ENCODE results near the gene PHACTR3. TPM values are rescaled to one million over a fixed set of nuclear protein-coding genes. Genes with fewer than 3 reads are reported as not detected.

Gene PHACTR3
- total and polyA plus RNA-seq, 2 of the 8 experiments (the other 6 are each of a cell fraction or from before 2014, with no cell fraction given) = 0.05 to 0.13 TPM

DNA sequence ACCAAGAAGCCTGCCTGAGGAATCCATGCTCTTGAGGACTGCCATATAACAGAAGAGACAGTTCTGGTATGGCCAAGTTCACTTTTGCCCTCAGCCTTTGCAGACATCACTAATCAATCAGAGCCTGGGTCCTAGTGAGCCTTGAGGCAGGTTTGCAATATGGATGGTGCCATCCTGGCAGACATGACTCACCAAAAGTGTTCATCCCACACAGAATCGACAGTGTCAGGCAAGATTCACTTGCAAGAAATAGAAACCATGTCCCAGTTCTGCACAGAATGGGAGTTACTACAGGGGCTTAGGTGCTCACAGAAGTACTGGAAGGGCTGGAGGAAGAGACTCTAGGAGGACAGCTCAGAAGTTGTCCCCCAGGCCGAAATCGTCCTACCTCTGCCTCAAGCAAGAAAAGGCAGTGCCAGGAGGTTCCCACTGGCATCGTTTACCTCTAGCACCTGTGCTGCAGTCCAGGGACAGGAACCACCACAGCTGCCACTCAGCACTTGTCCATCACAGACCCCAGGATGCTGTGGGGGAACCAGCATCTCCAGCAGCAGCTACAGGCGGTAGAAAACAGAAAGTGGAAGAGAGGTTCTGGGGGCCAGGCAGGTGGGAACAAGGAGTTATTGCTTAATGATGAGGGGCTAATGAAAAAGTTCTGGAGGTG lies 42.6 kb upstream of the PHACTR3 start (continued):
- TF ChIP-seq, protein P1, sequence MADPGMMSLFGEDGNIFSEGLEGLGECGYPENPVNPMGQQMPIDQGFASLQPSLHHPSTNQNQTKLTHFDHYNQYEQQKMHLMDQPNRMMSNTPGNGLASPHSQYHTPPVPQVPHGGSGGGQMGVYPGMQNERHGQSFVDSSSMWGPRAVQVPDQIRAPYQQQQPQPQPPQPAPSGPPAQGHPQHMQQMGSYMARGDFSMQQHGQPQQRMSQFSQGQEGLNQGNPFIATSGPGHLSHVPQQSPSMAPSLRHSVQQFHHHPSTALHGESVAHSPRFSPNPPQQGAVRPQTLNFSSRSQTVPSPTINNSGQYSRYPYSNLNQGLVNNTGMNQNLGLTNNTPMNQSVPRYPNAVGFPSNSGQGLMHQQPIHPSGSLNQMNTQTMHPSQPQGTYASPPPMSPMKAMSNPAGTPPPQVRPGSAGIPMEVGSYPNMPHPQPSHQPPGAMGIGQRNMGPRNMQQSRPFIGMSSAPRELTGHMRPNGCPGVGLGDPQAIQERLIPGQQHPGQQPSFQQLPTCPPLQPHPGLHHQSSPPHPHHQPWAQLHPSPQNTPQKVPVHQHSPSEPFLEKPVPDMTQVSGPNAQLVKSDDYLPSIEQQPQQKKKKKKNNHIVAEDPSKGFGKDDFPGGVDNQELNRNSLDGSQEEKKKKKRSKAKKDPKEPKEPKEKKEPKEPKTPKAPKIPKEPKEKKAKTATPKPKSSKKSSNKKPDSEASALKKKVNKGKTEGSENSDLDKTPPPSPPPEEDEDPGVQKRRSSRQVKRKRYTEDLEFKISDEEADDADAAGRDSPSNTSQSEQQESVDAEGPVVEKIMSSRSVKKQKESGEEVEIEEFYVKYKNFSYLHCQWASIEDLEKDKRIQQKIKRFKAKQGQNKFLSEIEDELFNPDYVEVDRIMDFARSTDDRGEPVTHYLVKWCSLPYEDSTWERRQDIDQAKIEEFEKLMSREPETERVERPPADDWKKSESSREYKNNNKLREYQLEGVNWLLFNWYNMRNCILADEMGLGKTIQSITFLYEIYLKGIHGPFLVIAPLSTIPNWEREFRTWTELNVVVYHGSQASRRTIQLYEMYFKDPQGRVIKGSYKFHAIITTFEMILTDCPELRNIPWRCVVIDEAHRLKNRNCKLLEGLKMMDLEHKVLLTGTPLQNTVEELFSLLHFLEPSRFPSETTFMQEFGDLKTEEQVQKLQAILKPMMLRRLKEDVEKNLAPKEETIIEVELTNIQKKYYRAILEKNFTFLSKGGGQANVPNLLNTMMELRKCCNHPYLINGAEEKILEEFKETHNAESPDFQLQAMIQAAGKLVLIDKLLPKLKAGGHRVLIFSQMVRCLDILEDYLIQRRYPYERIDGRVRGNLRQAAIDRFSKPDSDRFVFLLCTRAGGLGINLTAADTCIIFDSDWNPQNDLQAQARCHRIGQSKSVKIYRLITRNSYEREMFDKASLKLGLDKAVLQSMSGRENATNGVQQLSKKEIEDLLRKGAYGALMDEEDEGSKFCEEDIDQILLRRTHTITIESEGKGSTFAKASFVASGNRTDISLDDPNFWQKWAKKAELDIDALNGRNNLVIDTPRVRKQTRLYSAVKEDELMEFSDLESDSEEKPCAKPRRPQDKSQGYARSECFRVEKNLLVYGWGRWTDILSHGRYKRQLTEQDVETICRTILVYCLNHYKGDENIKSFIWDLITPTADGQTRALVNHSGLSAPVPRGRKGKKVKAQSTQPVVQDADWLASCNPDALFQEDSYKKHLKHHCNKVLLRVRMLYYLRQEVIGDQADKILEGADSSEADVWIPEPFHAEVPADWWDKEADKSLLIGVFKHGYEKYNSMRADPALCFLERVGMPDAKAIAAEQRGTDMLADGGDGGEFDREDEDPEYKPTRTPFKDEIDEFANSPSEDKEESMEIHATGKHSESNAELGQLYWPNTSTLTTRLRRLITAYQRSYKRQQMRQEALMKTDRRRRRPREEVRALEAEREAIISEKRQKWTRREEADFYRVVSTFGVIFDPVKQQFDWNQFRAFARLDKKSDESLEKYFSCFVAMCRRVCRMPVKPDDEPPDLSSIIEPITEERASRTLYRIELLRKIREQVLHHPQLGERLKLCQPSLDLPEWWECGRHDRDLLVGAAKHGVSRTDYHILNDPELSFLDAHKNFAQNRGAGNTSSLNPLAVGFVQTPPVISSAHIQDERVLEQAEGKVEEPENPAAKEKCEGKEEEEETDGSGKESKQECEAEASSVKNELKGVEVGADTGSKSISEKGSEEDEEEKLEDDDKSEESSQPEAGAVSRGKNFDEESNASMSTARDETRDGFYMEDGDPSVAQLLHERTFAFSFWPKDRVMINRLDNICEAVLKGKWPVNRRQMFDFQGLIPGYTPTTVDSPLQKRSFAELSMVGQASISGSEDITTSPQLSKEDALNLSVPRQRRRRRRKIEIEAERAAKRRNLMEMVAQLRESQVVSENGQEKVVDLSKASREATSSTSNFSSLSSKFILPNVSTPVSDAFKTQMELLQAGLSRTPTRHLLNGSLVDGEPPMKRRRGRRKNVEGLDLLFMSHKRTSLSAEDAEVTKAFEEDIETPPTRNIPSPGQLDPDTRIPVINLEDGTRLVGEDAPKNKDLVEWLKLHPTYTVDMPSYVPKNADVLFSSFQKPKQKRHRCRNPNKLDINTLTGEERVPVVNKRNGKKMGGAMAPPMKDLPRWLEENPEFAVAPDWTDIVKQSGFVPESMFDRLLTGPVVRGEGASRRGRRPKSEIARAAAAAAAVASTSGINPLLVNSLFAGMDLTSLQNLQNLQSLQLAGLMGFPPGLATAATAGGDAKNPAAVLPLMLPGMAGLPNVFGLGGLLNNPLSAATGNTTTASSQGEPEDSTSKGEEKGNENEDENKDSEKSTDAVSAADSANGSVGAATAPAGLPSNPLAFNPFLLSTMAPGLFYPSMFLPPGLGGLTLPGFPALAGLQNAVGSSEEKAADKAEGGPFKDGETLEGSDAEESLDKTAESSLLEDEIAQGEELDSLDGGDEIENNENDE (IDR thresholded peaks at IDR 0.05; ENCODE audit: insufficient replicate concordance, low read length) = no peak
- TF ChIP-seq JUN (IDR thresholded peaks at IDR 0.05; ENCODE audit: low read depth, low read length) (no peak), MAFK (IDR thresholded peaks at IDR 0.05; ENCODE audit: low read depth, low read length) (no peak), SIRT6 (IDR thresholded peaks at IDR 0.05; ENCODE audit: low read length) (no peak), PHF8 (conservative IDR thresholded peaks at IDR 0.05; ENCODE audit: low read depth, low read length) (no peak), SUZ12 (IDR thresholded peaks at IDR 0.05; ENCODE audit: low read length) (no peak), TAF7 (optimal IDR thresholded peaks at IDR 0.05; ENCODE audit: borderline replicate concordance, low read depth, low read length) (no peak), SAP30 (IDR thresholded peaks at IDR 0.05; ENCODE audit: insufficient read depth, insufficient replicate concordance, low read length) (no peak), CTBP2 (IDR thresholded peaks at IDR 0.05; ENCODE audit: borderline replicate concordance, insufficient read depth, insufficient read length, low read length) (no peak), NANOG (IDR thresholded peaks at IDR 0.05; ENCODE audit: insufficient read depth, low read depth, low read length, poor library complexity, severe bottlenecking) (no peak)
